Measurements from ENCODE around the gene LSG1.

- TF ChIP-seq CTCF (IDR thresholded peaks at IDR 0.05; ENCODE audit: low read length) (no peak), EZH2 (IDR thresholded peaks at IDR 0.05; ENCODE audit: borderline replicate concordance, low read length) (no peak)
Measured at GRCh38 chr3:194718079-194718478, 46.1 kb upstream of the LSG1 start.

Measured in OCI-LY1 (cell line).